Measurements from ENCODE around the gene MAP2.

- TF ChIP-seq CTCF (IDR thresholded peaks at IDR 0.05) = no peak
- no peak for TF ChIP-seq EZH2 (IDR thresholded peaks at IDR 0.05; ENCODE audit: borderline replicate concordance, insufficient read depth, low read depth, low read length, poor library complexity, severe bottlenecking)
Observed at GRCh38 chr2:209601497-209601896, 177.7 kb downstream of the MAP2 start.

All from B cell (primary cell).